ENCODE results near the gene ZNF805. TPM values are rescaled to one million over a fixed set of nuclear protein-coding genes. Genes with fewer than 3 reads are reported as not detected.
A peak's percentile ranks its signal among the peaks of the same experiment; 100 is the strongest.

ZNF805 gene
- total RNA-seq, 3 donors from 2014 or later = 17.0 to 29.9 (median 19.8) TPM

GRCh38 chr19:57282011-57282643 is 41.7 kb downstream of the ZNF805 start:
- H3K27ac ChIP-seq = peak overlapping the region; percentile 8 to 13
- no peak for DNase-seq (ENCODE audit: low spot score in 2 of 2)

GRCh38 chr19:57288373-57288772 is 47.9 kb downstream of the ZNF805 start:
- no peak overlapping the region for H3K27ac ChIP-seq
- intact Hi-C loops (cut with DNase I; ENCODE audit: low total_unique reads) = no loop called here
- TF ChIP-seq CTCF (IDR thresholded peaks at IDR 0.05) (no peak), POLR2A (IDR thresholded peaks at IDR 0.05) (no peak), POLR2AphosphoS5 (IDR thresholded peaks at IDR 0.05) (no peak)

More at GRCh38 chr19:57282011-57282643, 41.7 kb downstream of the ZNF805 start:
- Histone ChIP-seq H3K27me3 (no peaks in the 10 kb centered on the region), H3K4me1 (peaks cover 0 to 10% of the 10 kb centered on the region in 2 donors), H3K9me3 (peaks cover 0 to 20% of the 10 kb centered on the region in 2 donors), H3K4me3 (peak overlapping the region in 2 of 3 donors; percentile 92 to 98), H3K36me3 (no peaks in the 10 kb centered on the region)
- no peak for TF ChIP-seq CTCF (IDR thresholded peaks at IDR 0.05)
- TF ChIP-seq POLR2A (IDR thresholded peaks at IDR 0.05) = no peak
- no peak for TF ChIP-seq POLR2AphosphoS5 (IDR thresholded peaks at IDR 0.05)
- intact Hi-C loops (cut with DNase I; ENCODE audit: low total_unique reads) = no loop called here

GRCh38 chr19:57290970-57291369 is 50.5 kb downstream of the ZNF805 start:
- H3K36me3 ChIP-seq = peaks cover 22% of the 10 kb centered on the region
- TF ChIP-seq POLR2A (IDR thresholded peaks at IDR 0.05) (no peak), CTCF (IDR thresholded peaks at IDR 0.05) (no peak), POLR2AphosphoS5 (IDR thresholded peaks at IDR 0.05) (no peak)
- no peaks in the 10 kb centered on the region for H3K4me1 ChIP-seq
- no peak for DNase-seq (ENCODE audit: low spot score in 2 of 2)
- H3K4me3 ChIP-seq = peak overlapping the region in 1 of 3 donors; percentile 23
- no peak overlapping the region for H3K27ac ChIP-seq
- peaks cover 58 to 64% of the 10 kb centered on the region in 2 donors for H3K9me3 ChIP-seq
- intact Hi-C loops (cut with DNase I; ENCODE audit: low total_unique reads) = no loop called here
- H3K27me3 ChIP-seq = no peaks in the 10 kb centered on the region

More at GRCh38 chr19:57288373-57288772, 47.9 kb downstream of the ZNF805 start:
- Histone ChIP-seq H3K9me3 (peaks cover 38 to 67% of the 10 kb centered on the region in 2 donors), H3K4me1 (no peaks in the 10 kb centered on the region), H3K4me3 (no peak overlapping the region), H3K27me3 (no peaks in the 10 kb centered on the region), H3K36me3 (peaks cover 18% of the 10 kb centered on the region)
- no peak for DNase-seq (ENCODE audit: low spot score in 2 of 2)

GRCh38 chr19:57292547-57292946 is 52.1 kb downstream of the ZNF805 start:
- intact Hi-C loops (cut with DNase I; ENCODE audit: low total_unique reads) = no loop called here
- peaks cover 55 to 58% of the 10 kb centered on the region in 2 donors for H3K9me3 ChIP-seq
- no peaks in the 10 kb centered on the region for H3K4me1 ChIP-seq
- DNase-seq (ENCODE audit: low spot score in 2 of 2) = no peak
- TF ChIP-seq POLR2AphosphoS5 (IDR thresholded peaks at IDR 0.05) (no peak), POLR2A (IDR thresholded peaks at IDR 0.05) (no peak), CTCF (IDR thresholded peaks at IDR 0.05) (no peak)
- H3K4me3 ChIP-seq = no peak overlapping the region
- peaks cover 22% of the 10 kb centered on the region for H3K36me3 ChIP-seq
- no peak overlapping the region for H3K27ac ChIP-seq
- no peaks in the 10 kb centered on the region for H3K27me3 ChIP-seq

- Histone ChIP-seq H3K27ac (no peak overlapping the region), H3K27me3 (no peaks in the 10 kb centered on the region), H3K36me3 (peaks cover 22% of the 10 kb centered on the region), H3K4me1 (no peaks in the 10 kb centered on the region), H3K9me3 (peaks cover 47 to 58% of the 10 kb centered on the region in 2 donors), H3K4me3 (no peak overlapping the region)
- intact Hi-C loops (cut with DNase I; ENCODE audit: low total_unique reads) = no loop called here
- TF ChIP-seq POLR2A (IDR thresholded peaks at IDR 0.05) = no peak
- TF ChIP-seq POLR2AphosphoS5 (IDR thresholded peaks at IDR 0.05) = no peak
- no peak for TF ChIP-seq CTCF (IDR thresholded peaks at IDR 0.05)
- no peak for DNase-seq (ENCODE audit: low spot score in 2 of 2)
Measured at GRCh38 chr19:57293719-57294118, 53.3 kb downstream of the ZNF805 start.
